Endothelial cell of umbilical vein (primary cell): ENCODE data around the gene PRKD1. TPM values are rescaled to one million over a fixed set of nuclear protein-coding genes. Genes with fewer than 3 reads are reported as not detected.

Experiments used
- BruUV-seq: library from RNA; stranded (reverse); fragments of 400-500 nt; replicated peaks from 2 replicates; lab custom pipeline; 2021; lab: Mats Ljungman, UMichigan
- CTCF ChIA-PET: fragments of 300-600, 350-600 bp; sonication (Branson Sonifier 250); formaldehyde crosslinking; loops from one replicate; lab custom pipeline; 2021; ENCODE audit warnings: antibody characterized with exemption, inconsistent platforms; lab: Charles Lee
- POLR2A ChIA-PET: fragments of 300-600, 350-600 bp; sonication (Branson Sonifier 250); formaldehyde crosslinking; loops from one replicate; lab custom pipeline; 2021; ENCODE audit warnings: antibody characterized with exemption, inconsistent platforms; lab: Charles Lee
- DNase-seq: peaks from one replicate; pipeline ENCODE4 v3.0.0-alpha.2; 2011; ENCODE audit warnings: low read depth, low spot score
- FAIRE-seq: peaks from 2 replicates; lab custom pipeline; 2011; peaks lifted over from hg19 to GRCh38; lab: Jason Lieb, UNC
- H2AFZ ChIP-seq: 2 replicates; pipeline ENCODE4 v1.6.0; 2012; ENCODE audit warnings: low read depth, low read length, control low read depth, inconsistent platforms
- H3K27ac ChIP-seq: 2 replicates; pipeline ENCODE4 v1.5.1; 2011; ENCODE audit warnings: low read depth, mild to moderate bottlenecking, control low read depth, low read length, moderate library complexity; ENCODE audit not compliant: insufficient read depth
- H3K27me3 ChIP-seq, 2 experiments: 2 replicates each; pipeline versions ENCODE4 v1.6.0 to v1.6.1; 2011; ENCODE audit warnings: low read length in 2 of 2, mixed read lengths in 1 of 2; ENCODE audit not compliant: control insufficient read depth in 2 of 2, insufficient read depth in 2 of 2
- H3K36me3 ChIP-seq, 2 experiments: 2 replicates in 1 of 2; 3 replicates in 1 of 2; pipeline ENCODE4 v1.5.1; 2011; ENCODE audit warnings: low read length in 2 of 2, mild to moderate bottlenecking in 1 of 2, moderate library complexity in 1 of 2; ENCODE audit not compliant: control insufficient read depth in 2 of 2, insufficient read depth in 2 of 2; ENCODE audit errors: extremely low read depth in 1 of 2
- H3K4me1 ChIP-seq: 3 replicates; pipeline ENCODE4 v1.5.1; 2011; ENCODE audit warnings: mild to moderate bottlenecking, low read length; ENCODE audit not compliant: control insufficient read depth, insufficient read depth; ENCODE audit errors: extremely low read depth
- H3K4me2 ChIP-seq: 2 replicates; pipeline ENCODE4 v1.6.1; 2011; ENCODE audit warnings: low read length, control low read depth, mixed read lengths; ENCODE audit not compliant: insufficient read depth
- H3K4me3 ChIP-seq, 3 experiments: fragments of 200-600 bp in 1 of 3; sonication (generic), shearing (Covaris generic) in 1 of 3; replicated peaks in 1 of 3; 2 replicates each; pipeline ENCODE4 v1.5.1; 2011 to 2016; ENCODE audit warnings: control low read depth in 3 of 3, low read length in 3 of 3, mild to moderate bottlenecking in 2 of 3, inconsistent platforms in 1 of 3, low read depth in 1 of 3, moderate library complexity in 1 of 3; ENCODE audit not compliant: insufficient read depth in 1 of 3
- H3K79me2 ChIP-seq: 2 replicates; pipeline ENCODE4 v1.6.0; 2012; ENCODE audit warnings: low read length, inconsistent platforms; ENCODE audit not compliant: control insufficient read depth, insufficient read depth
- H3K9ac ChIP-seq: replicated peaks from 2 replicates; pipeline ENCODE3; 2011; ENCODE audit warnings: low read length, control low read depth; ENCODE audit not compliant: insufficient read depth; ENCODE audit errors: extremely low read depth
- H3K9me1 ChIP-seq: replicated peaks from 3 replicates; pipeline ENCODE4 v1.6.0; 2011; ENCODE audit warnings: mild to moderate bottlenecking, low read length; ENCODE audit not compliant: control insufficient read depth, insufficient read depth; ENCODE audit errors: extremely low read depth
- H3K9me3 ChIP-seq: replicated peaks from 2 replicates; pipeline ENCODE4 v1.5.1; 2012; ENCODE audit warnings: low read length, inconsistent platforms; ENCODE audit not compliant: control insufficient read depth, insufficient read depth
- H4K20me1 ChIP-seq: replicated peaks from 2 replicates; pipeline ENCODE3; 2011; ENCODE audit warnings: mild to moderate bottlenecking, low read length; ENCODE audit not compliant: control insufficient read depth, insufficient read depth; ENCODE audit errors: extremely low read depth
- EZH2 ChIP-seq: IDR thresholded peaks from 2 replicates; pipeline ENCODE4 v1.6.1; 2012; ENCODE audit warnings: borderline replicate concordance, low read depth, mild to moderate bottlenecking, moderate library complexity, low read length, inconsistent platforms; ENCODE audit not compliant: severe bottlenecking
- FOS ChIP-seq: IDR thresholded peaks from 2 replicates; pipeline ENCODE4 v1.6.1; 2011; ENCODE audit warnings: mild to moderate bottlenecking, low read length, moderate library complexity, borderline replicate concordance; ENCODE audit not compliant: insufficient read depth
- GATA2 ChIP-seq: IDR thresholded peaks from 2 replicates; pipeline ENCODE4 v1.7.0; 2011; ENCODE audit warnings: low read depth, mild to moderate bottlenecking, moderate library complexity, mixed read lengths, low read length; ENCODE audit not compliant: insufficient read length, insufficient read depth
- JUN ChIP-seq: IDR thresholded peaks from 2 replicates; pipeline ENCODE4 v1.6.1; 2011; ENCODE audit warnings: borderline replicate concordance, low read depth; ENCODE audit not compliant: insufficient read length, insufficient read depth
- MYC ChIP-seq: IDR thresholded peaks from one replicate; pipeline ENCODE4 v1.6.1; 2011; ENCODE audit warnings: mild to moderate bottlenecking, low read depth, low read length
- POLR2A ChIP-seq: IDR thresholded peaks from 2 replicates; pipeline ENCODE4 v1.6.1; 2012; ENCODE audit warnings: low read depth, mild to moderate bottlenecking, control low read depth, low read length
- POLR2AphosphoS5 ChIP-seq: IDR thresholded peaks from 2 replicates; pipeline ENCODE4 v1.6.1; 2012; ENCODE audit warnings: low read depth, mild to moderate bottlenecking, control low read depth, low read length, moderate library complexity; ENCODE audit not compliant: insufficient read depth
- dilution Hi-C: fragments of 300-500 bp; cut with MboI; formaldehyde crosslinking; loops from one replicate; pipeline ENCODE4 v1.15.0; 2019; ENCODE audit warnings: low sequenced_read_pairs; ENCODE audit not compliant: extremely low pct_ligation_motif_present
- intact Hi-C: fragments of 100-400 bp; cut with micrococcal nuclease; formaldehyde crosslinking; loops from one replicate; pipeline ENCODE4 v1.10.0; 2022
- polyA plus RNA-seq, 4 experiments: library from polyadenylated mRNA; depleted of rRNA in 3 of 4; stranded (reverse) in 3 of 4; unstranded in 1 of 4; fragments of >200 nt; gene quantifications; 2 replicates each; pipeline versions ENCODE4 v1.2.1 to v1.2.3, GENCODE V29; 2011 to 2012; ENCODE audit warnings: missing spikeins in 1 of 4
- total RNA-seq: library from RNA; stranded (reverse); gene quantifications from 2 replicates; pipeline ENCODE4 v1.2.3, GENCODE V29; 2021
- TF ChIP-seq, protein P1 (sequence below), 2 donors: IDR thresholded peaks; 1 replicate in 1 of 2; 2 replicates in 1 of 2; pipeline ENCODE4 v1.5.1; 2011; ENCODE audit warnings: low read length in 2 of 2, mild to moderate bottlenecking in 2 of 2, moderate library complexity in 2 of 2, control low read depth in 1 of 2, inconsistent platforms in 1 of 2, low read depth in 1 of 2; ENCODE audit not compliant: insufficient read depth in 1 of 2; ENCODE audit errors: extremely low read depth in 1 of 2
- TF ChIP-seq, protein P2 (sequence below): IDR thresholded peaks from 2 replicates; pipeline ENCODE4 v1.6.1; 2011; ENCODE audit not compliant: insufficient read depth, insufficient read length

PRKD1 gene
- total and polyA plus RNA-seq, 2 donors (not counting 3 experiments of a cell fraction or from before 2014, with no cell fraction given): 3.9 to 10.9 TPM

DNA sequence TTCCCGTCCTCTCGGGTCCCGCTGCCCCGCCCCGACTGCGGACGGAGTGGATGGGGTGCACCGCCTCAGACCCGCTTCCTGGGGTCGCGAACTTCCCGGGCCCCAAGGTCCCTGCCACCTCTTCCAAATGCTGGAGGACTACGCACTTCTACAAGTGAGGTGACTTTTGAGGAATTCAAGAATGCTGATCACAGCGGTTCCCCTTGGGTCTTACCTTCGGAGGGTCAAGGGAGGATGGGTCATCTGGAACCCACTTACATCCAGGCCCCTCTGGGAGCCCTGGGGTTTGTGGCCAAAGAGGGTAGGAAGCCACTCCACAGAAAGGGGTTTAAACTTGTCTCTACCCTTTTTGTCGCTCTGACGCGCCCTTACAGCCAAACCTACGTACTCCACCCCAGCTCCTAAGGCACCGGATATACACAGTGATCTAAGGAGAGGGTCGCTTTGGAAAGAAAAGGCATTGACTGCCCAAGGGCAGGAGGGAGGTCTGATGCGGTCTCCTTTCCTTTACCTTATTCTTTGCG is 532 bp upstream of the PRKD1 start:
- no peak overlapping the region for H3K9ac ChIP-seq
- no peaks in the 10 kb centered on the region for H4K20me1 ChIP-seq
- dilution Hi-C loops: no loop called here
- H3K79me2 ChIP-seq: peaks cover 1% of the 10 kb centered on the region
- no peaks in the 10 kb centered on the region for H3K36me3 ChIP-seq
- H3K4me1 ChIP-seq: peaks cover 13% of the 10 kb centered on the region
- no peaks in the 10 kb centered on the region for H3K9me1 ChIP-seq
- no peaks in the 10 kb centered on the region for H3K9me3 ChIP-seq
- no TSS peak for BruUV-seq
- FAIRE-seq: no peak
- H3K27me3 ChIP-seq: peaks cover 0 to 2% of the 10 kb centered on the region in 2 experiments
- peak overlapping the region; percentile 62 for H3K4me2 ChIP-seq
- peak overlapping the region in 2 of 3 experiments; percentile 23 to 57 for H3K4me3 ChIP-seq
- H3K27ac ChIP-seq: no peak overlapping the region
- DNase-seq: peak; percentile 4
- intact Hi-C loops: loop anchor here (1.0 to 10.0 kb wide), 6 partner anchors 275 to 1163 kb away; partner anchors contain the start of genes FOXG1 and G2E3
- no peak for TF ChIP-seq POLR2A
- TF ChIP-seq GATA2: no peak
- TF ChIP-seq, protein P1, sequence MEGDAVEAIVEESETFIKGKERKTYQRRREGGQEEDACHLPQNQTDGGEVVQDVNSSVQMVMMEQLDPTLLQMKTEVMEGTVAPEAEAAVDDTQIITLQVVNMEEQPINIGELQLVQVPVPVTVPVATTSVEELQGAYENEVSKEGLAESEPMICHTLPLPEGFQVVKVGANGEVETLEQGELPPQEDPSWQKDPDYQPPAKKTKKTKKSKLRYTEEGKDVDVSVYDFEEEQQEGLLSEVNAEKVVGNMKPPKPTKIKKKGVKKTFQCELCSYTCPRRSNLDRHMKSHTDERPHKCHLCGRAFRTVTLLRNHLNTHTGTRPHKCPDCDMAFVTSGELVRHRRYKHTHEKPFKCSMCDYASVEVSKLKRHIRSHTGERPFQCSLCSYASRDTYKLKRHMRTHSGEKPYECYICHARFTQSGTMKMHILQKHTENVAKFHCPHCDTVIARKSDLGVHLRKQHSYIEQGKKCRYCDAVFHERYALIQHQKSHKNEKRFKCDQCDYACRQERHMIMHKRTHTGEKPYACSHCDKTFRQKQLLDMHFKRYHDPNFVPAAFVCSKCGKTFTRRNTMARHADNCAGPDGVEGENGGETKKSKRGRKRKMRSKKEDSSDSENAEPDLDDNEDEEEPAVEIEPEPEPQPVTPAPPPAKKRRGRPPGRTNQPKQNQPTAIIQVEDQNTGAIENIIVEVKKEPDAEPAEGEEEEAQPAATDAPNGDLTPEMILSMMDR (IDR thresholded peaks at IDR 0.05; ENCODE audit: extremely low read depth in 1 of 2, insufficient read depth in 1 of 2, low read depth in 1 of 2, low read length in 2 of 2): no peak
- TF ChIP-seq, protein P2, sequence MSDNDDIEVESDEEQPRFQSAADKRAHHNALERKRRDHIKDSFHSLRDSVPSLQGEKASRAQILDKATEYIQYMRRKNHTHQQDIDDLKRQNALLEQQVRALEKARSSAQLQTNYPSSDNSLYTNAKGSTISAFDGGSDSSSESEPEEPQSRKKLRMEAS: no peak
- TF ChIP-seq MYC: no peak
- TF ChIP-seq JUN: no peak
- TF ChIP-seq POLR2AphosphoS5: no peak
- no peak for TF ChIP-seq EZH2
- no peak for TF ChIP-seq FOS
- POLR2A ChIA-PET: no interaction called here
- peak overlapping the region; percentile 87 for H2AFZ ChIP-seq
- CTCF ChIA-PET: interaction anchor here (0.7 to 1.3 kb wide), 7 partner anchors 186 to 1165 kb away, joined by 3 to 8 read pairs (median 3); no protein-coding TSS in a partner anchor
